Esophagus squamous epithelium (tissue), 4 donors: ENCODE measurements around the gene ECM2.

Source experiments
- CTCF ChIP-seq, 6 experiments: fragments of 450-650 bp in 4 of 6; fragments of 200-600 bp in 2 of 6; sonication (generic) in 2 of 6; IDR thresholded peaks; one replicate each; pipeline ENCODE4 v1.5.1; 2016 to 2019; ENCODE audit warnings: antibody characterized with exemption in 6 of 6, mild to moderate bottlenecking in 4 of 6, moderate library complexity in 4 of 6
- POLR2A ChIP-seq, 4 donors: fragments of 450-650 bp; IDR thresholded peaks; one replicate each; pipeline ENCODE4 v1.6.1; 2017; ENCODE audit warnings: antibody characterized with exemption in 4 of 4, mild to moderate bottlenecking in 4 of 4, moderate library complexity in 3 of 4

GRCh38 chr9:92543972-92544371, 8.2 kb upstream of the ECM2 start:
- TF ChIP-seq CTCF (IDR thresholded peaks at IDR 0.05), result no peak
- no peak for TF ChIP-seq POLR2A (IDR thresholded peaks at IDR 0.05)
